ENCODE results near the gene CARD8.
"Not testable (repeated sequence)": the region's sequence is repeated elsewhere in the genome, so short reads cannot be mapped to it uniquely, and the experiment has no call there.

The CARD8 gene

GRCh38 chr19:48247212-48247611 lies 8.5 kb downstream of the CARD8 start:
- Histone ChIP-seq H3K27me3 (ENCODE audit: insufficient read depth, low read depth, severe bottlenecking) (no peaks in the 10 kb centered on the region), H3K27ac (no peak overlapping the region), H3K4me3 (ENCODE audit: low read depth, low read length) (no peak overlapping the region), H3K36me3 (peaks cover 5% of the 10 kb centered on the region; the same call in 1 of the 2 replicates), H3K9me3 (ENCODE audit: severe bottlenecking) (no peaks in the 10 kb centered on the region)
- TF ChIP-seq CTCF (IDR thresholded peaks at IDR 0.05; ENCODE audit: low read depth, low read length), result no peak
- no peak for DNase-seq

GRCh38 chr19:48246101-48246500 lies 9.6 kb downstream of the CARD8 start:
- no peak overlapping the region for H3K27ac ChIP-seq
- peaks cover 5% of the 10 kb centered on the region; the same call in 1 of the 2 replicates for H3K36me3 ChIP-seq
- H3K9me3 ChIP-seq (ENCODE audit: severe bottlenecking), result no peaks in the 10 kb centered on the region
- DNase-seq, result no peak
- H3K27me3 ChIP-seq (ENCODE audit: insufficient read depth, low read depth, severe bottlenecking), result no peaks in the 10 kb centered on the region
- TF ChIP-seq CTCF (IDR thresholded peaks at IDR 0.05; ENCODE audit: low read depth, low read length), result no peak
- H3K4me3 ChIP-seq (ENCODE audit: low read depth, low read length), result no peak overlapping the region

- peaks cover 9% of the 10 kb centered on the region for H3K36me3 ChIP-seq
- no peaks in the 10 kb centered on the region for H3K27me3 ChIP-seq (ENCODE audit: insufficient read depth, low read depth, severe bottlenecking)
- no peak overlapping the region for H3K4me3 ChIP-seq (ENCODE audit: low read depth, low read length)
- no peaks in the 10 kb centered on the region for H3K9me3 ChIP-seq (ENCODE audit: severe bottlenecking)
- no peak overlapping the region for H3K27ac ChIP-seq
- no peak for DNase-seq
- TF ChIP-seq CTCF (IDR thresholded peaks at IDR 0.05; ENCODE audit: low read depth, low read length), result no peak
These were observed 11.4 kb downstream of the CARD8 start for GRCh38 chr19:48244281-48244680.

- not testable (repeated sequence) for H3K9me3 ChIP-seq (ENCODE audit: severe bottlenecking); DNase-seq; H3K27ac ChIP-seq; H3K36me3 ChIP-seq; H3K27me3 ChIP-seq (ENCODE audit: insufficient read depth, low read depth, severe bottlenecking); H3K4me3 ChIP-seq (ENCODE audit: low read depth, low read length)
These were observed 13.9 kb downstream of the CARD8 start for GRCh38 chr19:48241771-48242170.

GRCh38 chr19:48239582-48240141 lies 16.1 kb downstream of the CARD8 start:
- Histone ChIP-seq H3K36me3 (peaks cover 4% of the 10 kb centered on the region), H3K27me3 (ENCODE audit: insufficient read depth, low read depth, severe bottlenecking) (no peaks in the 10 kb centered on the region), H3K9me3 (ENCODE audit: severe bottlenecking) (no peaks in the 10 kb centered on the region), H3K4me3 (ENCODE audit: low read depth, low read length) (no peak overlapping the region), H3K27ac (no peak overlapping the region)
- no peak for DNase-seq
- no peak for TF ChIP-seq CTCF (IDR thresholded peaks at IDR 0.05; ENCODE audit: low read depth, low read length)

GRCh38 chr19:48239120-48239519 lies 16.6 kb downstream of the CARD8 start:
- Histone ChIP-seq H3K4me3 (ENCODE audit: low read depth, low read length) (no peak overlapping the region), H3K9me3 (ENCODE audit: severe bottlenecking) (no peaks in the 10 kb centered on the region), H3K36me3 (peaks cover 4% of the 10 kb centered on the region), H3K27ac (no peak overlapping the region), H3K27me3 (ENCODE audit: insufficient read depth, low read depth, severe bottlenecking) (no peaks in the 10 kb centered on the region)
- TF ChIP-seq CTCF (IDR thresholded peaks at IDR 0.05; ENCODE audit: low read depth, low read length), result no peak
- no peak for DNase-seq
